Thyroid gland (tissue), 4 donors: ENCODE data around the gene PLEKHM3. TPM values are rescaled to one million over a fixed set of nuclear protein-coding genes. Genes with fewer than 3 reads are reported as not detected.
A peak's percentile ranks its signal among the peaks of the same experiment; 100 is the strongest.

ENCODE experiments used
- DNase-seq, 2 donors: peaks; one replicate each; pipeline ENCODE4 v3.0.0-alpha.2; 2019
- H3K27ac ChIP-seq, 3 donors: fragments of 200-600 bp; sonication (generic); 1 replicate in 2 of 3; 2 replicates in 1 of 3; pipeline ENCODE4 v1.5.1; 2016 to 2019; ENCODE audit warnings: mild to moderate bottlenecking in 1 of 3, moderate library complexity in 1 of 3
- H3K27me3 ChIP-seq: fragments of 200-600 bp; sonication (generic); one replicate; pipeline ENCODE4 v1.5.1; 2019
- H3K36me3 ChIP-seq, 2 donors: fragments of 200-600 bp; sonication (generic); one replicate each; pipeline ENCODE4 v1.5.1; 2016 to 2019
- H3K4me1 ChIP-seq, 2 donors: fragments of 200-600 bp; sonication (generic); one replicate each; pipeline ENCODE4 v1.5.1; 2017 to 2019
- H3K4me3 ChIP-seq, 3 donors: fragments of 200-600 bp; sonication (generic); replicated peaks in 1 of 3; 1 replicate in 2 of 3; 2 replicates in 1 of 3; pipeline ENCODE4 v1.5.1; 2016; ENCODE audit warnings: mild to moderate bottlenecking in 1 of 3
- H3K9me3 ChIP-seq: fragments of 200-600 bp; sonication (generic); one replicate; pipeline ENCODE4 v1.5.1; 2017
- POLR2A ChIP-seq, 2 donors: fragments of 450-650 bp; IDR thresholded peaks; one replicate each; pipeline ENCODE4 v1.6.1; 2017; ENCODE audit warnings: antibody characterized with exemption in 2 of 2, mild to moderate bottlenecking in 2 of 2, moderate library complexity in 1 of 2
- WGBS, 2 donors: methylation state at CpG; one replicate each; pipeline ENCODE4 v1.1.5; 2017; 5-methylcytosine and 5-hydroxymethylcytosine counted together
- intact Hi-C: fragments of 100-400 bp; cut with DNase I; formaldehyde crosslinking; loops from one replicate; pipeline ENCODE4 v1.15.1; 2023
- total RNA-seq, 4 donors: library from RNA; depleted of rRNA; stranded (reverse); fragments of >200 nt; gene quantifications; one replicate each; pipeline ENCODE4 v1.2.3, GENCODE V29; 2016
- TF ChIP-seq, protein P1 (sequence below), 6 experiments: fragments of 200-600 bp in 3 of 6; fragments of 450-650 bp in 3 of 6; sonication (generic) in 3 of 6; IDR thresholded peaks; one replicate each; pipeline ENCODE4 v1.5.1; 2016 to 2019; ENCODE audit warnings: antibody characterized with exemption in 6 of 6, mild to moderate bottlenecking in 2 of 6, inconsistent platforms in 1 of 6, moderate library complexity in 1 of 6

Gene PLEKHM3
- total RNA-seq, 4 donors from 2014 or later = 42.2 to 53.0 (median 44.5) TPM

GRCh38 chr2:207930747-207931146 lies 94.6 kb downstream of the PLEKHM3 start:
- WGBS, 2 donors = 76 to 90% methylated on average over 29 of the region's 29 CpGs
- no peaks in the 10 kb centered on the region for H3K27me3 ChIP-seq
- peak; percentile 15 to 30 for DNase-seq
- no peak overlapping the region for H3K27ac ChIP-seq
- TF ChIP-seq POLR2A (IDR thresholded peaks at IDR 0.05) = no peak
- TF ChIP-seq, protein P1, sequence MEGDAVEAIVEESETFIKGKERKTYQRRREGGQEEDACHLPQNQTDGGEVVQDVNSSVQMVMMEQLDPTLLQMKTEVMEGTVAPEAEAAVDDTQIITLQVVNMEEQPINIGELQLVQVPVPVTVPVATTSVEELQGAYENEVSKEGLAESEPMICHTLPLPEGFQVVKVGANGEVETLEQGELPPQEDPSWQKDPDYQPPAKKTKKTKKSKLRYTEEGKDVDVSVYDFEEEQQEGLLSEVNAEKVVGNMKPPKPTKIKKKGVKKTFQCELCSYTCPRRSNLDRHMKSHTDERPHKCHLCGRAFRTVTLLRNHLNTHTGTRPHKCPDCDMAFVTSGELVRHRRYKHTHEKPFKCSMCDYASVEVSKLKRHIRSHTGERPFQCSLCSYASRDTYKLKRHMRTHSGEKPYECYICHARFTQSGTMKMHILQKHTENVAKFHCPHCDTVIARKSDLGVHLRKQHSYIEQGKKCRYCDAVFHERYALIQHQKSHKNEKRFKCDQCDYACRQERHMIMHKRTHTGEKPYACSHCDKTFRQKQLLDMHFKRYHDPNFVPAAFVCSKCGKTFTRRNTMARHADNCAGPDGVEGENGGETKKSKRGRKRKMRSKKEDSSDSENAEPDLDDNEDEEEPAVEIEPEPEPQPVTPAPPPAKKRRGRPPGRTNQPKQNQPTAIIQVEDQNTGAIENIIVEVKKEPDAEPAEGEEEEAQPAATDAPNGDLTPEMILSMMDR (IDR thresholded peaks at IDR 0.05) = no peak
- H3K4me1 ChIP-seq = peaks cover 41 to 53% of the 10 kb centered on the region in 2 donors
- no peak overlapping the region for H3K4me3 ChIP-seq
- no peaks in the 10 kb centered on the region for H3K36me3 ChIP-seq
- H3K9me3 ChIP-seq = no peaks in the 10 kb centered on the region
- intact Hi-C loops = no loop called here

- intact Hi-C loops = no loop called here
- H3K9me3 ChIP-seq = no peaks in the 10 kb centered on the region
Measured at GRCh38 chr2:207929923-207930322, 95.4 kb downstream of the PLEKHM3 start.

DNA sequence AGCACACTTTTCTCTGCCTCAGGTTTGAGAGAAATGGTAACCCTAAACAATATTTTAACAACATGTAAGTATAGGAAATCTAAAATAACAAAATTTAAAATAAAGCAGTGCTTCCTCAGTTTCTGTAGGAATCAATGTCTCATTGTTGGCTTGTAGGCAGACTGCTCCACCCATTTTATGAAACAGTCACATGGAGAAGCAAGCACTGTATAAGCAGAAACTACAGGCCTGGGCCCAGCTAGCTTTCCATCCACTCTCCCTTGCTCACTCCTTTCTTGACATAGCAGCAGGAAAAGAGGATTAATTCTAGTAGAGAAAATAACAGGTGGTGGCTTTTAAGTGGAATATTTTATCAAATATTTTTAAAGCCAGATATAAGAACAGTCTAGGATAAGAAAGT lies 97.2 kb downstream of the PLEKHM3 start:
- H3K27me3 ChIP-seq = no peaks in the 10 kb centered on the region
- H3K4me1 ChIP-seq = peaks cover 20 to 32% of the 10 kb centered on the region in 2 donors
- intact Hi-C loops = no loop called here
- H3K36me3 ChIP-seq = no peaks in the 10 kb centered on the region
- no peak overlapping the region for H3K27ac ChIP-seq
- no peak for DNase-seq
- no peak for TF ChIP-seq POLR2A (IDR thresholded peaks at IDR 0.05)
- H3K9me3 ChIP-seq = no peaks in the 10 kb centered on the region
- H3K4me3 ChIP-seq = no peak overlapping the region

More at GRCh38 chr2:207929923-207930322, 95.4 kb downstream of the PLEKHM3 start:
- peaks cover 36 to 50% of the 10 kb centered on the region in 2 donors for H3K4me1 ChIP-seq
- H3K27ac ChIP-seq = no peak overlapping the region
- no peaks in the 10 kb centered on the region for H3K36me3 ChIP-seq
- no peak overlapping the region for H3K4me3 ChIP-seq
- TF ChIP-seq, protein P1 (IDR thresholded peaks at IDR 0.05) = no peak
- TF ChIP-seq POLR2A (IDR thresholded peaks at IDR 0.05) = no peak
- no peak for DNase-seq
- WGBS, 2 donors = 91 to 100% methylated on average over 3 of the region's 3 CpGs
- H3K27me3 ChIP-seq = no peaks in the 10 kb centered on the region

DNA sequence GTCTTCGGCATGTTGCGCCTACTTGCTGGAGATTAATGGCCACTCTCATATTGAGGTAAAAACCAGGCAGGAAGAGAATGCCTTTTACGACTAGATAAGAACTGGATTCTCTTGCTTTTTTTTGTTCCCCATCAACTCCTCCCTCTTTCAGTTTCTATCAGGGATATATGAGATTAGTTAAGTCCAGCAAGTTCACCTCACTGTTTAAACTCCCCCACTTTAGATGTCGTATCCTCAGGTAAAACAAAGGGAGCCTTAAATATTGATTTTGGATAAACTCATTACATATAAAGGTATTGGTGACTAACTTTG lies 98.4 kb downstream of the PLEKHM3 start:
- H3K4me3 ChIP-seq = no peak overlapping the region
- no peaks in the 10 kb centered on the region for H3K36me3 ChIP-seq
- peaks cover 13 to 25% of the 10 kb centered on the region in 2 donors for H3K4me1 ChIP-seq
- intact Hi-C loops = no loop called here
- 94 to 97% methylated on average over 4 of the region's 4 CpGs for WGBS, 2 donors
- TF ChIP-seq, protein P1 (IDR thresholded peaks at IDR 0.05) = no peak
- TF ChIP-seq POLR2A (IDR thresholded peaks at IDR 0.05) = no peak
- no peak overlapping the region for H3K27ac ChIP-seq
- H3K9me3 ChIP-seq = no peaks in the 10 kb centered on the region
- H3K27me3 ChIP-seq = no peaks in the 10 kb centered on the region
- no peak for DNase-seq

DNA sequence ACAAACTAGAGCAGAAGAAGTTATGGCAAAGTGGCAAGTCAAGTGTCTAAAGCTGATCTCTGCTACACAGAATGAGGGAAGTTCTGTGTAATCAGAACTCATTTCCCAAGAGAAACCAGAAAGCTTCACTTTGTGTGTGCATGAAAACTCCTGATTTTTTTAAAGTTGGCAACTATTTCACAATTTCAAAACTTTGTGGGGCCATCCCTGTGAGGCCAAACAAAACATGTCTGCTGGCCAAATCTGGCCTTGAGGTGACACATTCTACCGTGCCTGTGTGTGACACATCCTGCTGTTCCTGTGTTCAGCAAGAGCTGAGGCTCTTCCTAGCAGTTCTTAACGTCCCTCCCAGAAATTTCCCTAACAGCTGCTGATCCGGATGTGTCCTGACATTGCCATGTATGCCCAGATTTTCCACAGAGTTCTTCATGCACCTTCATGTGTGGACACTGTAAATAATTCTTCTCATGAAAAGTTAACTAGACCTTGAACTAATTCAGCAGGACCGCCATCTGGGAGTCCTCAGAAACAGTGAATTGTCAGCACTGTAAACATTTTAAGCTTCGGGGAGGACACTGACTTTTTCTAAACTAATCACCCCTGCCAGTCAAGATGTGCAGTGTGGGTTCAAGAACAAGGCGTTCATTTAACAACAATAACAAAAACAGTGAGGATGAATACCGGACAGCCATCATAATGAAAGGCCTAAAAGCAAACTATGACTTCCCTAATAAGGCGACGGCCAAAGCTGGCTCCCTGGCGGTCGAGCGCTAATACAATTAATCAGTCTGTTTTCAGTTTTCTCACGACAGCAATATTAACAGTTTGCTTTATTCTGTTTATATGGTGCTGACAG lies 99.0 kb downstream of the PLEKHM3 start:
- no peaks in the 10 kb centered on the region for H3K36me3 ChIP-seq

More for the DNA sequence above, 99.0 kb downstream of the PLEKHM3 start:
- H3K4me3 ChIP-seq = no peak overlapping the region
- H3K9me3 ChIP-seq = no peaks in the 10 kb centered on the region
- H3K27ac ChIP-seq = peak overlapping the region in 2 of 3 donors; percentile 5 to 15
- intact Hi-C loops = no loop called here
- 74 to 81% methylated on average over 13 of the region's 13 CpGs for WGBS, 2 donors
- H3K27me3 ChIP-seq = no peaks in the 10 kb centered on the region
- TF ChIP-seq, protein P1 (IDR thresholded peaks at IDR 0.05) = no peak
- no peak for TF ChIP-seq POLR2A (IDR thresholded peaks at IDR 0.05)
- peak; percentile 32 to 58 for DNase-seq
- peaks cover 8 to 20% of the 10 kb centered on the region in 2 donors for H3K4me1 ChIP-seq
